Activated B cell treated with CpG ODN at 0.5 μM for 24 hours (primary cell): ENCODE results near the gene ZBTB26. TPM values are rescaled to one million over a fixed set of nuclear protein-coding genes. Genes with fewer than 3 reads are reported as not detected.

ENCODE experiments used
- ATAC-seq: fragments of 200-7000 bp; cut with Tn5 transposase; one replicate; pipeline ENCODE4 v1.10.0; 2021; ENCODE audit warnings: low read depth, mild to moderate bottlenecking, moderate library complexity
- CTCF ChIA-PET: fragments of 350-600 bp; sonication (Branson Sonifier 250); formaldehyde crosslinking; loops from one replicate; lab custom pipeline; 2021; ENCODE audit warnings: antibody characterized with exemption; lab: Charles Lee
- POLR2A ChIA-PET: fragments of 350-600 bp; sonication (Branson Sonifier 250); formaldehyde crosslinking; loops from one replicate; lab custom pipeline; 2021; ENCODE audit warnings: antibody characterized with exemption; lab: Charles Lee
- DNase-seq: peaks from one replicate; pipeline ENCODE4 v3.0.0; 2022
- H3K27ac Mint-ChIP-seq: one replicate; pipeline ENCODE4 v1.8.0; 2020; ENCODE audit warnings: mixed read lengths
- H3K27me3 Mint-ChIP-seq: one replicate; pipeline ENCODE4 v1.8.0; 2021; ENCODE audit warnings: mixed read lengths
- H3K36me3 Mint-ChIP-seq: one replicate; pipeline ENCODE4 v1.8.0; 2021; ENCODE audit warnings: low read depth, mixed read lengths
- H3K4me1 Mint-ChIP-seq: one replicate; pipeline ENCODE4 v1.8.0; 2021; ENCODE audit warnings: mixed read lengths
- H3K4me3 Mint-ChIP-seq: one replicate; pipeline ENCODE4 v1.8.0; 2020; ENCODE audit warnings: mild to moderate bottlenecking, mixed read lengths
- H3K9me3 Mint-ChIP-seq: one replicate; pipeline ENCODE4 v1.8.0; 2020; ENCODE audit warnings: mixed read lengths
- CTCF ChIP-seq: fragments of 200-600 bp; IDR thresholded peaks from one replicate; pipeline ENCODE4 v1.8.0; 2022; ENCODE audit warnings: antibody characterized with exemption, mild to moderate bottlenecking
- intact Hi-C: fragments of 100-400 bp; cut with micrococcal nuclease; formaldehyde crosslinking; loops from one replicate; pipeline ENCODE4 v1.15.1; 2024
- total RNA-seq: library from RNA; stranded (reverse); gene quantifications from 2 replicates; pipeline ENCODE4 v1.2.3, GENCODE V29; 2022

The ZBTB26 gene
- total RNA-seq, 1 donor from 2014 or later = 11.9 TPM

- ATAC-seq (no peak), DNase-seq (no peak)
- H3K27ac Mint-ChIP-seq = no peak overlapping the region
- intact Hi-C loops = no loop called here
- TF ChIP-seq CTCF = no peak
- H3K4me3 Mint-ChIP-seq = no peak overlapping the region
- peaks cover 52% of the 10 kb centered on the region for H3K36me3 Mint-ChIP-seq
- H3K9me3 Mint-ChIP-seq = no peaks in the 10 kb centered on the region
- CTCF ChIA-PET = no interaction called here
- peaks cover 2% of the 10 kb centered on the region for H3K4me1 Mint-ChIP-seq
- no peaks in the 10 kb centered on the region for H3K27me3 Mint-ChIP-seq
- POLR2A ChIA-PET = no interaction called here
Observed at GRCh38 chr9:122866079-122866478, 65.2 kb downstream of the ZBTB26 start.

Other genes with a start within 250 kb of the ZBTB26 start
- not detected in 2 replicates for gene OR1L4, start 207.5 kb downstream of the ZBTB26 start, total RNA-seq
- gene OR1L6, start 189.2 kb downstream of the ZBTB26 start, total RNA-seq = not detected in 2 replicates
- not detected in 2 replicates for gene OR5C1, start 142.6 kb downstream of the ZBTB26 start, total RNA-seq
- gene OR1K1, start 131.4 kb downstream of the ZBTB26 start, total RNA-seq = not detected in 2 replicates
- 12.7 and 14.6 TPM in 2 replicates for gene PDCL, start 102.9 kb downstream of the ZBTB26 start, total RNA-seq
- gene RC3H2, start 26.2 kb downstream of the ZBTB26 start, total RNA-seq = 50.8 and 62.7 TPM in 2 replicates
- 15.3 and 15.5 TPM in 2 replicates for gene ZBTB6, start 18.2 kb downstream of the ZBTB26 start, total RNA-seq
- 47.4 and 58.1 TPM in 2 replicates for gene RABGAP1, start 9.5 kb upstream of the ZBTB26 start, total RNA-seq
- 0.95 and 1.6 TPM in 2 replicates for gene GPR21, start 102.2 kb upstream of the ZBTB26 start, total RNA-seq